Fibroblast of lung (primary cell): Measurements from ENCODE around the gene SLC36A3.

Experiments used
- CTCF ChIP-seq, 2 donors: IDR thresholded peaks in 1 of 2; conservative IDR thresholded peaks in 1 of 2; 1 replicate in 1 of 2; 2 replicates in 1 of 2; pipeline ENCODE4 v1.5.1; 2011 to 2012; ENCODE audit warnings: low read length in 2 of 2, control low read depth in 1 of 2, inconsistent platforms in 1 of 2, low read depth in 1 of 2, mild to moderate bottlenecking in 1 of 2
- EZH2 ChIP-seq: IDR thresholded peaks from 2 replicates; pipeline ENCODE4 v1.5.1; 2012; ENCODE audit warnings: low read length, control low read depth, mild to moderate bottlenecking; ENCODE audit errors: missing control alignments

GRCh38 chr5:151243564-151243963 lies 60.0 kb downstream of the SLC36A3 start:
- no peak for TF ChIP-seq CTCF (conservative IDR thresholded peaks at IDR 0.05 in 1 of 2, IDR thresholded peaks at IDR 0.05 in 1 of 2; ENCODE audit: low read depth in 1 of 2, low read length in 2 of 2)
- TF ChIP-seq EZH2 = no peak
